PC-9 (cell line): ENCODE measurements around the gene GLRA3.

ENCODE experiments used
- CTCF ChIP-seq: fragments of 200-600 bp; sonication (generic); conservative IDR thresholded peaks from 2 replicates; pipeline ENCODE4 v1.6.1; 2017; ENCODE audit warnings: mixed run types, antibody characterized with exemption, mild to moderate bottlenecking, moderate library complexity
- EZH2 ChIP-seq: fragments of 200-600 bp; sonication (generic); IDR thresholded peaks from 2 replicates; pipeline ENCODE4 v1.8.0; 2017; ENCODE audit warnings: antibody characterized with exemption, low read depth

GRCh38 chr4:174789657-174790056 lies 39.4 kb downstream of the GLRA3 start:
- no peak for TF ChIP-seq CTCF
- TF ChIP-seq EZH2 = no peak
